Right ventricle myocardium inferior (tissue), 1 donor: ENCODE results near the gene SHISA6. TPM values are rescaled to one million over a fixed set of nuclear protein-coding genes. Genes with fewer than 3 reads are reported as not detected.

Experiments used
- ATAC-seq: fragments of 200-7000 bp; cut with Tn5 transposase; one replicate; pipeline ENCODE4 v1.9.1; 2020; ENCODE audit warnings: mild to moderate bottlenecking, moderate library complexity
- DNase-seq: peaks from one replicate; pipeline ENCODE4 v3.0.0; 2021; ENCODE audit errors: missing footprints
- intact Hi-C: fragments of 100-400 bp; cut with DNase I; formaldehyde crosslinking; loops from one replicate; pipeline ENCODE4 v1.11.0; 2022
- long read RNA-seq: library from polyadenylated mRNA; unstranded; transcript quantifications from one replicate; pipeline ENCODE4 v2.0.0, GENCODE V29; 2021
- total RNA-seq: library from RNA; stranded (reverse); fragmentation: NEBNext Ultra II Directional; extraction: Animal tissue kit (Norgen Biotek cat#: 25700); gene quantifications from one replicate; pipeline ENCODE4 v1.2.1, GENCODE V29; 2021
- donor health status: DM: no; HTN: yes; CAD: no; lungs with severe emphysema.

The SHISA6 gene
- total RNA-seq = 0.46 TPM
- long read RNA-seq, partial matches to known transcripts = 0 of 1 reads
- long read RNA-seq, other reads (novel, unspliced or antisense) = 1 of 1 reads

GRCh38 chr17:11240841-11241610 is at the start of gene SHISA6:
SHISA6 (plus strand) TSS chr17:11241213.
- ATAC-seq (no peak), DNase-seq (no peak)
- intact Hi-C loops = no loop called here

GRCh38 chr17:11195801-11196200 is 45.2 kb upstream of the SHISA6 start:
- ATAC-seq (no peak), DNase-seq (no peak)
- intact Hi-C loops = no loop called here

GRCh38 chr17:11204991-11205390 is 36.0 kb upstream of the SHISA6 start:
- ATAC-seq (no peak), DNase-seq (no peak)
- intact Hi-C loops = no loop called here

GRCh38 chr17:11205659-11206058 is 35.4 kb upstream of the SHISA6 start:
- ATAC-seq (no peak), DNase-seq (no peak)
- intact Hi-C loops = no loop called here

- intact Hi-C loops = no loop called here
- ATAC-seq (no peak), DNase-seq (no peak)
These were observed 31.1 kb upstream of the SHISA6 start for GRCh38 chr17:11209906-11210305.

- DNase-seq (no peak), ATAC-seq (no peak)
- intact Hi-C loops = no loop called here
These were observed 28.2 kb upstream of the SHISA6 start for GRCh38 chr17:11212792-11213191.

- intact Hi-C loops = no loop called here
- ATAC-seq (no peak), DNase-seq (no peak)
These were observed 24.0 kb upstream of the SHISA6 start for GRCh38 chr17:11216976-11217375.

- intact Hi-C loops = no loop called here
- DNase-seq (no peak), ATAC-seq (no peak)
These were observed 19.8 kb upstream of the SHISA6 start for GRCh38 chr17:11221196-11221595.

- ATAC-seq (no peak), DNase-seq (no peak)
These were observed 19.3 kb upstream of the SHISA6 start for GRCh38 chr17:11221721-11222120.

GRCh38 chr17:11238705-11239104 is 2.3 kb upstream of the SHISA6 start:
- intact Hi-C loops = no loop called here
- no peak for DNase-seq
- ATAC-seq = no peak

More at GRCh38 chr17:11221721-11222120, 19.3 kb upstream of the SHISA6 start:
- intact Hi-C loops = no loop called here

GRCh38 chr17:11239379-11239970 is 1.5 kb upstream of the SHISA6 start:
- ATAC-seq = no peak
- no peak for DNase-seq
- intact Hi-C loops = no loop called here

GRCh38 chr17:11240041-11240840 is 772 bp upstream of the SHISA6 start:
- DNase-seq = no peak

GRCh38 chr17:11241611-11242226 is 706 bp downstream of the SHISA6 start:
- ATAC-seq = no peak
- intact Hi-C loops = no loop called here
- DNase-seq = no peak

More at GRCh38 chr17:11240041-11240840, 772 bp upstream of the SHISA6 start:
- intact Hi-C loops = no loop called here
- no peak for ATAC-seq

GRCh38 chr17:11242411-11242810 is 1.4 kb downstream of the SHISA6 start:
- DNase-seq = no peak
- no peak for ATAC-seq

GRCh38 chr17:11244776-11245175 is 3.8 kb downstream of the SHISA6 start:
- DNase-seq = no peak
- ATAC-seq = no peak
- intact Hi-C loops = no loop called here

More at GRCh38 chr17:11242411-11242810, 1.4 kb downstream of the SHISA6 start:
- intact Hi-C loops = no loop called here

GRCh38 chr17:11245187-11245586 is 4.2 kb downstream of the SHISA6 start:
- intact Hi-C loops = no loop called here
- ATAC-seq = no peak
- DNase-seq = no peak

GRCh38 chr17:11245791-11246190 is 4.8 kb downstream of the SHISA6 start:
- DNase-seq = no peak
- intact Hi-C loops = no loop called here
- no peak for ATAC-seq

- no peak for DNase-seq
- no peak for ATAC-seq
- intact Hi-C loops = no loop called here
These were observed 9.1 kb downstream of the SHISA6 start for GRCh38 chr17:11250161-11250560.

- no peak for ATAC-seq
- intact Hi-C loops = no loop called here
- no peak for DNase-seq
These were observed 10.6 kb downstream of the SHISA6 start for GRCh38 chr17:11251561-11252107.
